HG02885 (cell line): ENCODE measurements around the gene EZH2.

Experiments used
- ATAC-seq: cut with Tn5 transposase; IDR thresholded peaks from one replicate; pipeline ENCODE4 v1.9.1; 2021; ENCODE audit warnings: mild to moderate bottlenecking; ENCODE audit not compliant: unreplicated experiment, poor library complexity

The EZH2 gene

GRCh38 chr7:148814922-148815559 lies 69.0 kb downstream of the EZH2 start:
- ATAC-seq: no peak

DNA sequence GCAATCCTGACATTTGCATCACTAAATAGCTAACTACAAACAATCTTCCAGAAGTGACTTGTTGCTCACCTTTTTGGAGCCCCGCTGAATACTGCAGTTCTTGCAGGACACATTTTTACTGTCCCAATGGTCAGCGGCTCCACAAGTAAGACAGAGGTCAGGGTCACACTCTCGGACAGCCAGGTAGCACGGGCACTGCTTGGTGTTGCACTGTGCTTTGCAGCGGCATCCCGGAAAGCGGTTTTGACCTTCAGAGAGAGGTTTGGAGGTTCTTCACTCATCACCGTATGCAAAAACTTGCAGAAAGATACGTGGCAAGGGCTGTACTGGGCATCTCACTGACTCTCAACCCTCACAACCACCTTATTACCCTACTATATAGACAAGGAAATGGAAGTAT lies 70.2 kb downstream of the EZH2 start:
- no peak for ATAC-seq

- ATAC-seq: no peak
These were observed 72.2 kb downstream of the EZH2 start for GRCh38 chr7:148811892-148812291.

- no peak for ATAC-seq
These were observed 74.2 kb downstream of the EZH2 start for GRCh38 chr7:148809856-148810255.

DNA sequence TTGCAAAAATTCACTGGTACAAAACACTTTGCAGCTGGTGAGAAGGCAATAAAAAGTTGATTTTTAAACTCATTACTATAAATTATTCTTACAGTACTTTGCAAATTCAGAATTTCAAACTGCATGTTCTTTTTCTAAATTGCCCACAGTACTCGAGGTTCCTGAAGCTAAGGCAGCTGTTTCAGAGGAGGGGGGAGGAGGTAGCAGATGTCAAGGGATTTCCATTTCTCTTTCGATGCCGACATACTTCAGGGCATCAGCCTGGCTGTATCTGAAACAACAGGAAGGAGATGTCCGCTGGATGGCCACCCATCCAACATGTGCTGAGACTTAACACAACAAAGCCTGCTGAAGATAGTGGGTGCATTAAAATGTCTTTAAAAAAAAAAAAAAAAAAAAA lies 76.7 kb downstream of the EZH2 start:
- no peak for ATAC-seq

DNA sequence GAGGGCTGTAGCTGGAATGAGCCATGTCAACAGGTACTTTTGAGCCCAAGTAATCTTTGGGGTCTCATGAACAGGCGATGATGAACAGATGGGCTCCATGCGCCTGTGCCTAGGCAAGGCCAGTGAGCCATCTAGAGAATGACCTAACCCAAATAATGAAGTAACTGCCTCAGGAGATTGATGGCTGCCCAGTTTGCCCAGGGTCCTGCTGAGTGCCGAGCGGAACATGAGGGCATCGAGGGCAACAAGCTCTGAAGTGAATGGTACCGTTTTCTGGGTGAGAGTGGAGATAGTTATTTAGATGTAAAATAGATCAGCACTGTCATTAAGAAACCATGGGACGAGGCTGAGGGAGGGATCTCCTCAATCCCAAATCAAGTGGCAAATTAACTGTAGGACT lies 77.9 kb downstream of the EZH2 start:
- no peak for ATAC-seq

DNA sequence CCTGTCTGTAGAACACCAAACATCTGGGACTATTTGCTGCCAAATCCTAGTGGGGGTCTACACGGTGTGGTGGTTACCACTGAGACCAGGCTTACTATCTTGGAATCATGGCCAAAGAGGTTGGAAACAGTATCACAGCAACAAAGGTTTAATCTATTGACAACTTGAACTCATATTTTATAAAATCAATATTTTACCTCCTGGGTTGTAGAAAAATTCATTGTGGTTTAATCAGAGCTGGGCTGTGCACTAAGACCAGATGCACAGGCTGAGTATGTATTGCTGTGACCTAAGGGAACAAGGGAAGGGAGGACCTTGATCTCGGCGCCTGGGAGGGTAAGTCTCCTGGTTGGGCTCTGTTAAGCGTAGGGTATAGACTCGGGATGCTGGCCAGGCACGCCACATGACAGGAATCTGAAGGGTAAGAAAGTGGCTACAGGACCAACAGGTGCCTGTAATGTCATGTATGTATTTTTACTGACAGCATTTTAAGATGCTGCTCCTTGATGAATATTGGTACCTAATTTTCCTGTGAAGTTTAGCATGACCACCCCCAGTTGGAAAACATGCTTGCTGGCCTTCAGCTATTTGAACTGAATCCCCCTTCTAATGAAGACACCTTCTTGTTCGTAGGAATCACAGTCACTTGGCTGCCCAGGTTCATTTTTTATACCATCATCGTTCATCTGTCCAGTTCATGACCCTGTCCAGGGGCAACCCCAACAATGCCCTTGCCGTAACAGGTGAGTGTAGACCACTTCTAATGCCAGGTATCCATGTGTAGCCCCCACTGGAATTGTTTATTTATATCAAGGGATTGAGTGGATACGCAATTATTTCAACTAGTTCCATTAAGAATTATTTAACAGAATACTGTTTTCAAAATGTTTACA lies 79.5 kb downstream of the EZH2 start:
- no peak for ATAC-seq

- ATAC-seq: no peak
These were observed 81.0 kb downstream of the EZH2 start for GRCh38 chr7:148803094-148803493.

DNA sequence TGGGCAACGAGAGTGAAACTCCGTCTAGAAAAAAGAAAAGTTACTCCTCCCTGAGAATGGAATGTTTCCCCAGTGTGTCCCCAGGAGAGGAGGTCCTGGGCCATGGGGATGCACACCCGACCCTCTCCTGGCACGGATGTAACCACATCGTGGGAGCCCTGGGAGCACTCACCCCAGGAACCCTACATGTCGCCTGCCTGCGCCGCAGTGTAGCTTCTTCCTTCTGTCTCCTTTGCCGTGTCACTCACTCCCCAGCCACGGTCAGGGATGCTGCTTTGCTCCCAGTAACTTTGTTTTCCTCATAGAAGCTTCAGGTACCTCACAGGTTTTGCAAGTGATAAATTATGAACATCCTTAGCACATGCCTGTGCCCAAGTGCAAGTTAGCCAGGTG lies 82.0 kb downstream of the EZH2 start:
- no peak for ATAC-seq

DNA sequence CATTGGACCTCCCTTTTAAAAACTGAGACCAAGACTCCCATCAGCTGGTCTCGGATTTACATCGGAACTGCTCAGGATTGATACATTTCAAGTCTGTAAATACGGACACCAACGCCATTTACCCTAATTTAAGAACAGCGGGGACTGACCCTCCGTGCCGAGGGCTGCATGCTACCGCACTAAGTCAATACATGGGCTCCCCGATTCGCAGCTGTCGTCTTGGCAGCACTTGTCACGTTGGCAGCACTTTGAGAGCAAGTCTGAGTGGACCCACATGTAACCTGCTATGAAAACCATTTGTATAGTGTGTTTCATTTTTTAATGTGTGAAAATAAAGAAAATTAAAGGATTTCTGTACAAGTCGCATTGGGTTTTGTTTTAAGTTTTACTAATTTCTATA lies 83.4 kb downstream of the EZH2 start:
- no peak for ATAC-seq

DNA sequence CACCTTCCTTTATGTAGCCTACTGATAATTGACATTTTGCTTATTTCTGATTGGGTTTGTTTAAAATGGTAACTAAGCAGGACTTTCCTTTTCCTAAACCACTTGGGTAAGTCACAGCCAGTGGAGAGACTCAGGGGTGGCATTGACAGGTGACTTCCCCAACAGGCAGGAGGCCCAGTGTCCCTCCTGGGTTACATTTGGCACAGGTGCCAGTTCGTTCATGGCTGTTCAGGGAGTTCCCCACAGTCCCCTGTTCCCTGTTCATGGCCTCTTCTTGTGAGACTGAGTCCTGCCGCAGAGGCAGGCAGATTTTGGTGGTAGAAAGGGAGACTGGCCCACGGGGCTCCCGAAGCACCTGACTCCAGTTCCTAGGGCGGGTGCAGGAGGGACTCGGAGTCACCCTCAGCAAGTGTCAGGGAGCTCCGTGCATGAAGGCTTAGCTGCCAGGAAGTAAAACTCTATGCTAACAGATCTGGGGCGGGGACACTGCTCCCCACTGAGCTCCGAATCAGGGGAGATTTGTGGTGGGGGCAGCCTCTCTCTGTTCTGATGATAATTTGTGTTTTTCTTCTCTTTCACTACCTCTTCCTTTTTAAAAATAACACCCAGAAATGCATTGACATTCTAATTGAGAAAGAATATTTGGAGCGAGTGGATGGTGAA lies 84.1 kb downstream of the EZH2 start:
- no peak for ATAC-seq

GRCh38 chr7:148796841-148797240 lies 87.2 kb downstream of the EZH2 start:
- no peak for ATAC-seq

DNA sequence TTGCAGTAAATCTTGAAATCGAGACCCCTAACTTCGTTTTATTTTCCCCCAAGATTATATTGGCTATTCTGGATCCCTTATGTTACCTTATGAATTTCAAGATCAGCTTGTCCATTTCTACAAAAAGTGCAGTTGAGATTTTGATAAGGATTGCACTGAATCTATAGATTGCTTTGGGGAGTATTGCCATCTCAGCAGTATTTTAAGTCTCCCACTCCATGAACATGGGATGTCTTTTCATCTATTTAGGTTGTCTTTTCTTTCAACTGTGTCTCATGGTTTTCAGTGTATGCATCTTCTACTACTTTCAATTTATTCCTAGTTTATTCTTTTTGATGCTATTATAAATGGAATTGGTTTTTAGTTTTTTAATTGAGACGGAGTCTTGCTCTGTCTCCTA lies 89.6 kb downstream of the EZH2 start:
- no peak for ATAC-seq

GRCh38 chr7:148793590-148793989 lies 90.5 kb downstream of the EZH2 start:
- no peak for ATAC-seq

DNA sequence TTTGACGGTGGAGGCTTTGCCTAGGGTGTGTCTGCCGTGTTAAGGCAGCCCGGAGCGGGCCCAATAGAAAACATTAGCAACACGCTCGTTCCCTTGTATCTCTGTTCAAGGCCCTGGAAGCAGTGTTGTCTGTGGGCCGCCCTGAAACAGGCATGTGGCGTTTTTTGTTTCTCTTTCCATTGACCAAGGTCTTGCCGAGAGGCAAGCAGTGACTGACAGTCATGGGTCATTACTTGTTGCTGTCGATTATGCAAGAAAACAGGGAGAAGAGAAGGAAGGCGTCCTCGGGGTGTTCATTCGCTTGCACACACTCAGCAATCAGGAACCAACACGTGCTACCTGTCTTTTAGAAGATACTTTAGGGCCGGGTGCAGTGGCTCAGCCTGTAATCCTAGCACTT lies 92.5 kb downstream of the EZH2 start:
- no peak for ATAC-seq

DNA sequence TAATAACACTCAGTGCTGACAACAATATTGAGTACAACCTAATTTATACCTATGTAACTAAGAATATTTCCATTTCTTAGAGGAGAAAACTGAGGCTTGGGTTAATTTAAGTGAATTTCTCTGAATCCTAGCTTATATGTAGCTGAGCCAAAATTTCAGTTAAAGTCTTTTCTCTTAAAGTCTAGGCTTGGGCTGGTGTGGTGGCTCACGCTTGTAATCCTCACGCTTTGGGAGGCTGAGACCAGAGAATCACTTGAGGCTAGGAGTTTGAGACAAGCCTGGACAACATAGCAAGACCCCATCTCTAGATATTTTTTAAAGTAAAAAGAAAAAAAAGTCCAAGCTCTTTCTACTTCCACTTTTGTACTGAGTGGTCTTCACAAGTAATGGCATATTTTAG lies 93.2 kb downstream of the EZH2 start:
- no peak for ATAC-seq

DNA sequence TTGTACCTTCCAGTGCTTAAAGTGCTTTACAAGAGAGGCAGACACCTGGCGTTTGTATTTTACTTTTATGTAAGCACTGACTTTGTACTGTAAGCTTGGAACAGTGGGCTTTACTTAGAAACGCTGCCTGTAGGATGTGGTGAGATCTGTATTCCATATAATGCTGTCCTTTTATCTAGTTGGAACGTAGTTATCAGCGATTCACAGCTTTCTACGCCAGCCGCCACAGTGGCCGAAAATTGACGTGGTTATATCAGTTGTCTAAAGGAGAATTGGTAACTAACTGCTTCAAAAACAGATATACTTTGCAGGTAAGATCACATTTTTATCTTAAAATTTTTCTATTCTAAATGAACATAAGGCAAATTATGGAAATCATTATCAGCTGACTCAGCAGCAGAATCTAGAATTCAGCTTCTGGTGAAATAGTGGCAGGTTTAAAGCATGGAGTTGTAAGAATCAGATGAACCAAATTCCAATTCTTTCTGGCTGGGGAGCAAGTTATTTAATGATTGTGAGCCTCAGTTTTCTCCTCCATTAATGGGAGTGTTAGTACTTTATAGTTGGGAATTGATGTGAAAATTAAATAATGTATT lies 93.9 kb downstream of the EZH2 start:
- ATAC-seq: no peak

DNA sequence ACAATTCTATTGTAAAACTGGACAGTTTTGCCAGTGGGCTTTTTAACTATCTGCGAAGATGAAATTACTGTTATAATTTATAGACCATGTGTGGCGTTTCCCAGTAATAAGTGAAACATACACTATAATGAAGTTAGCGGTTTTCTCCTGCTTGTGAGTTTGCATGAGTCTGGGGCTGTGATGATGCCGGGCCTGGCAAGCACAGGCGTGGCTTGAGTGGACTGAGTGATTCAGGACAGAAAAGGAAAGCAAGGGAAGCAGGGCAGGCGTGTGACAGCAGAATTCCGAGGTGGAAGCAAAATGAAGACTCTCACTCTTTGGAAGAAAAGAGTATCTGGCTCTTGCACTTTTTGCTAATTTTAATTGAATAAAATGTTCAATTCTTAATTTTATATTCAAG lies 94.9 kb downstream of the EZH2 start:
- no peak for ATAC-seq

GRCh38 chr7:148787571-148788295 lies 96.4 kb downstream of the EZH2 start:
- no peak for ATAC-seq

DNA sequence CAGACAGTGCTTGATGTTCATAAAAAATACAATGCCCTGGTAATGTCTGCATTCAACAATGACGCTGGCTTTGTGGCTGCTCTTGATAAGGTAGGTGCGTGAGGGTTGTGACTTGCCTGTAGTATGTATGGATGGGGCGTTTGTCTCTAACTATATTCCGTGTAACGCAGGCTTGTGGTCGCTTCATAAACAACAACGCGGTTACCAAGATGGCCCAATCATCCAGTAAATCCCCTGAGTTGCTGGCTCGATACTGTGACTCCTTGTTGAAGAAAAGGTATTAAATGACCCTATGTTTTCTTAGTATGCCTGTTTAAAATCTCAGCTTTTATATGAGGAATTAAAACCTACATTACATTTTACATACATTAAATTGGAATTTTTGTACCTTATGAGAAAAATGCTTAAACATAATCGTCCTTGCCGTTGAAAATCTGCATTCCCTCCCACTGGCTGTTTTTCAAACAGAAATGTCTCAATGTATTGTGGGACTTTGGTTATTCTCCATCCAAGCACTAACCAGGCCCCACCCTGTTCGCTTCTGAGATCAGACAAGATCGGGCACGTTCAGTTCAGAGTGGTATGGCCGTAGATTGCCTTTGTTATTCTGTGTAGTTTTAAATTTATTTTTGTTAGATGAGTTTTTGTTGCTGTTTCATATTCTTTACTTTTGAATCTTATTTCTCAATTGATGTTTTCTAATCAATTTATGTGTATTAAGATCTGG lies 100.1 kb downstream of the EZH2 start:
- no peak for ATAC-seq
